Activated T-cell treated with anti-CD3 and anti-CD28 coated beads, Interleukin-2, amount 50 U/mL, for 4 hours (primary cell): ENCODE data around the gene SHANK1. TPM values are rescaled to one million over a fixed set of nuclear protein-coding genes. Genes with fewer than 3 reads are reported as not detected.
"Not testable (repeated sequence)": the region's sequence is repeated elsewhere in the genome, so short reads cannot be mapped to it uniquely, and the experiment has no call there.

ENCODE experiments used
- ATAC-seq, 2 donors: fragments of 200-7000 bp; cut with Tn5 transposase; one replicate each; pipeline ENCODE4 v1.10.0; 2021
- DNase-seq: peaks from one replicate; pipeline ENCODE4 v3.0.0-alpha.2; 2020
- H3K27me3 Mint-ChIP-seq: one replicate; pipeline ENCODE4 v1.8.0; 2021; ENCODE audit warnings: low read depth, mixed read lengths
- H3K36me3 Mint-ChIP-seq: one replicate; pipeline ENCODE4 v1.8.0; 2022; ENCODE audit warnings: mixed read lengths; ENCODE audit not compliant: insufficient read depth
- H3K4me1 Mint-ChIP-seq: one replicate; pipeline ENCODE4 v1.8.0; 2021; ENCODE audit warnings: low read depth, mixed read lengths
- H3K4me3 Mint-ChIP-seq: one replicate; pipeline ENCODE4 v1.8.0; 2021; ENCODE audit warnings: mild to moderate bottlenecking, moderate library complexity, mixed read lengths
- H3K9me3 Mint-ChIP-seq: one replicate; pipeline ENCODE4 v1.8.0; 2021; ENCODE audit warnings: mixed read lengths
- total RNA-seq, 3 donors: library from RNA; stranded (reverse); gene quantifications; one replicate each; pipeline ENCODE4 v1.2.1, GENCODE V29; 2021

SHANK1 gene
- total RNA-seq: under 1 TPM in 1 of 3 donors, not detected in 2; 0.03 TPM

- no peak for DNase-seq
- Mint-ChIP-seq H3K9me3 (no peaks in the 10 kb centered on the region), H3K4me1 (peaks cover 17% of the 10 kb centered on the region), H3K36me3 (no peaks in the 10 kb centered on the region), H3K27me3 (peaks cover 72% of the 10 kb centered on the region), H3K4me3 (peak within 1 kb of the TSS; percentile 0)
- no peak for ATAC-seq
These were observed at the start of gene SHANK1 for GRCh38 chr19:50719566-50719965. SHANK1 (minus strand) TSS chr19:50719802; CDS start chr19:50716919, 2,883 bp downstream.

GRCh38 chr19:50768277-50768676 lies 48.7 kb upstream of the SHANK1 start:
- ATAC-seq: no peak
- Mint-ChIP-seq H3K4me1 (no peaks in the 10 kb centered on the region), H3K9me3 (no peaks in the 10 kb centered on the region), H3K36me3 (no peaks in the 10 kb centered on the region), H3K4me3 (no peak overlapping the region), H3K27me3 (peaks cover 27% of the 10 kb centered on the region)
- no peak for DNase-seq

GRCh38 chr19:50767263-50767662 lies 47.7 kb upstream of the SHANK1 start:
- not testable (repeated sequence) for H3K4me3 Mint-ChIP-seq, H3K36me3 Mint-ChIP-seq, ATAC-seq, H3K9me3 Mint-ChIP-seq, H3K4me1 Mint-ChIP-seq, DNase-seq
- peaks cover 27% of the 10 kb centered on the region for H3K27me3 Mint-ChIP-seq

DNA sequence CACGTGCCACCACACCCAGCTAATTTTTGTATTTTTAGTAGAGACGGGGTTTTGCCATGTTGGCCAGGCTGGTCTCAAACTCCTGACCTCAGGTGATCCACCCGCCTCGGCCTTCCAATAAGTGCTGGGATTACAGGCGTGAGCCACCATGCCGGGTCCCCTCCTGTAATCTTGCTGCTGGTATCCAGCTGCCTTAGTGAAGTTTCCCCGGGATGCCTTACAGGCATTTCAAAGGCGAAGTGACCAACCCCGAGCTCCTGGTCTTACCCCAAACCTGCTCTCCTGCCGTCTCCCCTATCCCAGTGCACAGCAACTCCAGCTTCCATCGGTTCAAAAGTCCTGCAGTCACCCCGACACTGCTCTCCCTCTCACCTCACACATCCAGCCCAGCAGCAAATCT lies 47.1 kb upstream of the SHANK1 start:
- not testable (repeated sequence) for ATAC-seq, H3K36me3 Mint-ChIP-seq, H3K4me1 Mint-ChIP-seq, H3K4me3 Mint-ChIP-seq, H3K9me3 Mint-ChIP-seq, DNase-seq
- peaks cover 27% of the 10 kb centered on the region for H3K27me3 Mint-ChIP-seq

DNA sequence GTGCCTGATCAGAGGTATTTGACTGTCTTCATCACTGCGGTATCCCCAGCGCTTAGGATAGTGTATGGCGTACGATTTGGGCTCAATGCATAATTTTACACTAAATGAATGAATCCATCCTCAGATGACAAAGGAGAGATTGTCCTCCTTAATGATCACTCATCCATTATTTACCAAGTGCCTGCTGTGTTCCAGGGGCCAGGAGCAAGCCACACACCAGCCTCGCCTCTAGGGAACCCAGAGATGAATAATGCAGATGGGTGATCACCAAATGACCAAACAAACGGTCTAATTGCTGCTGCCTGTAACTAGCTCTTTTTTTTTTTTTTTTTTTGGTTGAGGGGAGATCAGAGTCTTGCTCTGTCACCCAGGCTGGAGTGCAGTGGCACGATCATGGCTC lies 44.8 kb upstream of the SHANK1 start:
- Mint-ChIP-seq H3K9me3 (peaks cover 3% of the 10 kb centered on the region), H3K36me3 (no peaks in the 10 kb centered on the region), H3K4me3 (no peak overlapping the region), H3K4me1 (no peaks in the 10 kb centered on the region), H3K27me3 (peaks cover 25% of the 10 kb centered on the region)
- no peak for ATAC-seq
- no peak for DNase-seq

DNA sequence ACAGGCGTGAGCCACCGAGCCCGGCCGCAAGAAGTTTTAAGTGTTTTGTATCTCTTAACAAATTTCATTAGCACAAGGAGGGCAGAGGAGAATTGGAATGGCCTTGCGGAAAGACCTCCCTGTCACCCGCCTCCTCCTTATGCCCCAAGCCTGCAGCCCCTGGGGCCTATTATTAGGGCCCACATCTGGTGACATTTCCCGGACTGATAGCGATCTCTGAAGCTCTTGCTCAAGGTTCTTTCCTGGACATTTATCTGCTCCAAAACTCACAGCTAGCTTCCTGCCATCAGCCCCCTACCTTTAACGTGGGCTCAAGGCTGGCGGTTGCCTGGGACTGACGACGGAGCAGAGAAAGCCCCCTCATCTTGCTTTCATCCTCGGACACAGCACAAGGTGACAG lies 43.9 kb upstream of the SHANK1 start:
- peaks cover 27% of the 10 kb centered on the region for H3K27me3 Mint-ChIP-seq
- not testable (repeated sequence) for H3K9me3 Mint-ChIP-seq, H3K4me3 Mint-ChIP-seq, DNase-seq, ATAC-seq, H3K36me3 Mint-ChIP-seq, H3K4me1 Mint-ChIP-seq

DNA sequence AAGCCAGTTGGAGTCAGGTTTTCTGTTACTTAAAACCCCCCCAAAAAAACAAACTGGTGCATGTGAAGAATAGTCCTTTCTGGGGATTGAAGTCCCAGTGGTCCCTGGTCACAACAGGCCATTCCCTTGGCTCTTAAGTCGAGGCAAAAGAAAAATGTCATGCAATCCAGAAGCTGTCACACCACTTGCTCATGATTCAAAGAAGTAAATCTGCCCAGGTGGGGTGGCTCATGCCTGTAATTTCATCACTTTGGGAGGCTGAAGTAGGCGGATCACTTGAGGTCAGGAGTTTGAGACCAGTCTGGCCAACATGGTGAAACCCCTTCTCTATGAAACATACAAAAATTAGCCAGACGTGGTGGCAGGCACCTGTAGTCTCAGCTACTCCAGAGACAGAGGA lies 41.9 kb upstream of the SHANK1 start:
- peaks cover 25% of the 10 kb centered on the region for H3K27me3 Mint-ChIP-seq
- H3K4me1 Mint-ChIP-seq, H3K9me3 Mint-ChIP-seq, ATAC-seq, H3K4me3 Mint-ChIP-seq, H3K36me3 Mint-ChIP-seq, DNase-seq: not testable (repeated sequence)

- Mint-ChIP-seq H3K27me3 (peaks cover 19% of the 10 kb centered on the region), H3K4me3 (no peak overlapping the region), H3K9me3 (peaks cover 3% of the 10 kb centered on the region), H3K36me3 (no peaks in the 10 kb centered on the region), H3K4me1 (no peaks in the 10 kb centered on the region)
- ATAC-seq (no peak), DNase-seq (no peak)
These were observed 40.3 kb upstream of the SHANK1 start for GRCh38 chr19:50759886-50760285.

- not testable (repeated sequence) for ATAC-seq, H3K4me1 Mint-ChIP-seq, DNase-seq, H3K4me3 Mint-ChIP-seq, H3K36me3 Mint-ChIP-seq, H3K9me3 Mint-ChIP-seq
- peaks cover 14% of the 10 kb centered on the region for H3K27me3 Mint-ChIP-seq
These were observed 39.5 kb upstream of the SHANK1 start for GRCh38 chr19:50759076-50759475.

GRCh38 chr19:50757624-50758023 lies 38.0 kb upstream of the SHANK1 start:
- not testable (repeated sequence) for H3K4me1 Mint-ChIP-seq, DNase-seq, H3K4me3 Mint-ChIP-seq, H3K36me3 Mint-ChIP-seq, H3K9me3 Mint-ChIP-seq, ATAC-seq
- H3K27me3 Mint-ChIP-seq: peaks cover 16% of the 10 kb centered on the region

DNA sequence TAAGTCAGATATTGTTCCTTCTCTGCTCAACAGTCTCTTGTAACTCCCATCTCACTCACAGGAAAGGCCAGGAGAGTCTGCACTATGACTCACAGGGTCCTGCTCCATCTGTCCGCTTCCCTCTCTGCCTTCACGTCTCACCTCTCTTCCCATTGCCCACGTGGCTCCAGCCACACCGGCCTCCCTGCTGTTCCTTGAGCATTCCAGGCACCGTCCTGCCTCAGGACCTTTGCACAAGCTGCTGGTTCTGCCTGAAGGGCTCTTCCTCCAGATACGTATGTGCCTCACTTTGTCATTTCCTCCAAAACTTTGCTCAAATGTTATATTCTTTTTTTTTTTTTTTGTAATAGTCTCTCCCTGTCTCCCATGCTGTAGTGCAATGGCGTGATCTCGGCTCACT lies 36.6 kb upstream of the SHANK1 start:
- not testable (repeated sequence) for H3K4me1 Mint-ChIP-seq, H3K9me3 Mint-ChIP-seq
- peaks cover 18% of the 10 kb centered on the region for H3K27me3 Mint-ChIP-seq

DNA sequence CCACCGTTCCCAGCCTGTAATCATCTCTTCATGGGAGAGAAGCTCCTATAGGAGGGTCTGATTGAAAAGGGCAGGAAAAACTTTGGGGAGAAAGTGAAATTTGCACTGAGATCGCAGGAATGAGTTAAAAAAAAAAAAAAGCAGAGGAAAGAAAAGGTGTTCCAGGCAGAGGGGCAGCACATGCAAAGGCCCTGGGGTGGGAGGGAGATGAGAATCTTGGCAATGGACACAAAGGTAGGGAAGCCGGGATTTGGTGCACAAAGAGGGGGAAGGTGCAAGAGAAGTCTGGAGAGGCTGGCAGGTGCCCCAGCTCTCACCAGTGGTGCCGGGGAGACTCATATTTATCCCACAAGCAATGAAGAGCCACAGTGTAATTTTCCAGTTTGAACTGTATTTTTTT lies 34.3 kb upstream of the SHANK1 start:
- Mint-ChIP-seq H3K27me3 (peaks cover 15% of the 10 kb centered on the region), H3K4me1 (no peaks in the 10 kb centered on the region), H3K9me3 (no peaks in the 10 kb centered on the region), H3K36me3 (no peaks in the 10 kb centered on the region), H3K4me3 (no peak overlapping the region)
- ATAC-seq: no peak
- no peak for DNase-seq

More for the DNA sequence above, 36.6 kb upstream of the SHANK1 start:
- not testable (repeated sequence) for H3K4me3 Mint-ChIP-seq, ATAC-seq, H3K36me3 Mint-ChIP-seq, DNase-seq

GRCh38 chr19:50750010-50750409 lies 30.4 kb upstream of the SHANK1 start:
- H3K4me1 Mint-ChIP-seq: no peaks in the 10 kb centered on the region
- no peak for DNase-seq
- no peak overlapping the region for H3K4me3 Mint-ChIP-seq
- peaks cover 13% of the 10 kb centered on the region for H3K27me3 Mint-ChIP-seq
- no peak for ATAC-seq
- no peaks in the 10 kb centered on the region for H3K9me3 Mint-ChIP-seq
- H3K36me3 Mint-ChIP-seq: no peaks in the 10 kb centered on the region

DNA sequence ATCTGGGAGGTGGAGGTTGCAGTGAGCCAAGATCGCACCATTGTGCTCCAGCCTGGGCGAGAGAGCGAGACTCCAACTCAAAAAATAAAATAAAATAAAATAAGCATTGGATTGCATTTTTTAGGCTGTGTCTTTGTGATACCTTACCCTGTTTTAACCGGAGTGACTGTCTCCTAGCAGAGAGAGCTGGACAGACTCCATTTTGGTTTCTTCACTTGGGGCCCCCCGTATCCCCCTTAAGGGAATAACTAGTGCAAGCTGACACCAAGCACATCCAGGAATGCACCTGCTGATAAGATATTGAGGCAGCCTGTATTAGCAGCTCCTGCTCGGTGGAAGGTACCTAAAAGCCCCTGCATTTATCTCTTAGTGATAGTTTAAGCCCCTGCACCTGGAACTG lies 29.9 kb upstream of the SHANK1 start:
- Mint-ChIP-seq H3K27me3 (peaks cover 15% of the 10 kb centered on the region), H3K4me3 (no peak overlapping the region), H3K9me3 (no peaks in the 10 kb centered on the region), H3K4me1 (no peaks in the 10 kb centered on the region), H3K36me3 (no peaks in the 10 kb centered on the region)
- no peak for DNase-seq
- ATAC-seq: no peak

- peaks cover 20% of the 10 kb centered on the region for H3K27me3 Mint-ChIP-seq
- not testable (repeated sequence) for H3K4me3 Mint-ChIP-seq, H3K36me3 Mint-ChIP-seq, DNase-seq, ATAC-seq, H3K9me3 Mint-ChIP-seq, H3K4me1 Mint-ChIP-seq
These were observed 27.5 kb upstream of the SHANK1 start for GRCh38 chr19:50747141-50747540.

GRCh38 chr19:50745221-50745620 lies 25.6 kb upstream of the SHANK1 start:
- H3K4me3 Mint-ChIP-seq: no peak overlapping the region

More at GRCh38 chr19:50745221-50745620, 25.6 kb upstream of the SHANK1 start:
- peaks cover 33% of the 10 kb centered on the region for H3K27me3 Mint-ChIP-seq
- H3K36me3 Mint-ChIP-seq: no peaks in the 10 kb centered on the region
- ATAC-seq (no peak), DNase-seq (no peak)
- no peaks in the 10 kb centered on the region for H3K9me3 Mint-ChIP-seq
- H3K4me1 Mint-ChIP-seq: no peaks in the 10 kb centered on the region
